Pancreas (tissue), 10 donors: Measurements from ENCODE around the gene TXNL4A. TPM values are rescaled to one million over a fixed set of nuclear protein-coding genes. Genes with fewer than 3 reads are reported as not detected.
A peak's percentile ranks its signal among the peaks of the same experiment; 100 is the strongest.

Source experiments
- ATAC-seq, 4 donors: fragments of 200-7000 bp; cut with Tn5 transposase; one replicate each; pipeline versions ENCODE4 v1.8.0 to v1.9.1; 2020; ENCODE audit warnings: mild to moderate bottlenecking in 4 of 4, moderate library complexity in 4 of 4
- DNase-seq, 6 donors: peaks; one replicate each; pipeline ENCODE4 v3.0.0-alpha.2; 2020
- FAIRE-seq: peaks from 2 replicates; lab custom pipeline; 2012; peaks lifted over from hg19 to GRCh38; lab: Jason Lieb, UNC
- H3K27ac ChIP-seq, 4 donors: fragments of 200-600 bp; sonication (generic); 1 replicate in 3 of 4; 2 replicates in 1 of 4; pipeline versions ENCODE4 v1.5.0 to v1.8.0; 2020
- H3K27me3 ChIP-seq, 4 donors: fragments of 200-600 bp; one replicate each; pipeline ENCODE4 v1.8.0; 2021
- H3K36me3 ChIP-seq, 3 donors: fragments of 200-600 bp; sonication (generic) in 1 of 3; one replicate each; pipeline versions ENCODE4 v1.5.0 to v1.8.0; 2020 to 2021
- H3K4me1 ChIP-seq, 3 donors: fragments of 200-600 bp; one replicate each; pipeline ENCODE4 v1.8.0; 2021
- H3K4me3 ChIP-seq, 4 donors: fragments of 200-600 bp; sonication (generic) in 2 of 4; one replicate each; pipeline versions ENCODE4 v1.5.0 to v1.8.0; 2020 to 2021
- H3K9me3 ChIP-seq, 4 donors: fragments of 200-600 bp; one replicate each; pipeline ENCODE4 v1.8.0; 2021
- CTCF ChIP-seq, 4 donors: fragments of 200-600 bp; sonication (generic) in 3 of 4; IDR thresholded peaks; one replicate each; pipeline versions ENCODE4 v1.5.0 to v1.8.0; 2021; ENCODE audit warnings: antibody characterized with exemption in 4 of 4
- WGBS, 2 donors: extraction: QIAGEN DNeasy Blood & Tissue Kit; methylation state at CpG; one replicate each; pipeline ENCODE4 v1.1.7; 2013; 5-methylcytosine and 5-hydroxymethylcytosine counted together
- intact Hi-C, 3 donors: fragments of 100-400 bp; cut with DNase I; formaldehyde crosslinking; loops; one replicate each; pipeline versions ENCODE4 v1.11.1 to v1.14.2; 2022
- polyA plus RNA-seq, 2 donors: library from polyadenylated mRNA; stranded (reverse); fragments of 200-250 nt; gene quantifications; one replicate each; pipeline ENCODE4 v1.2.3, GENCODE V29; 2013
- total RNA-seq, 6 donors: library from RNA; stranded (reverse); fragmentation: NEBNext Ultra II Directional in 4 of 6; extraction: Animal tissue kit (Norgen Biotek cat#: 25700) in 4 of 6; gene quantifications; one replicate each; pipeline versions ENCODE4 v1.2.1 to v1.2.4, GENCODE V29; 2021 to 2023
- donor health status: healthy with polysubstance abuse.
- donor health status: DM: no; HTN: no; CAD: no; lungs with moderate emphysema.
- donor health status: DM: no; HTN: no; CAD: no.
- donor health status: control.
- donor health status: control.
- donor health status: Bipolar disorder and iron deficiency.
- donor health status: DM: yes; HTN: yes; CAD: no.
- donor health status: DM: no; HTN: no; CAD: no.
- donor health status: DM: no; HTN: no; CAD: no.
- donor health status: DM: yes; HTN: yes; CAD: no.

TXNL4A gene
- total and polyA plus RNA-seq, 8 donors, result 40.5 to 64.6 (median 49.0) TPM

- 83 to 91% methylated on average over 14 of the region's 14 CpGs for WGBS, 2 donors
- ATAC-seq (no peak), FAIRE-seq (no peak), DNase-seq (peak in 1 of 6 donors; percentile 3)
- TF ChIP-seq CTCF (IDR thresholded peaks at IDR 0.05), result no peak
- no peaks in the 10 kb centered on the region for H3K9me3 ChIP-seq
- no peak overlapping the region for H3K27ac ChIP-seq
- peaks cover 0 to 5% (median 0%) of the 10 kb centered on the region in 3 donors for H3K36me3 ChIP-seq
- no peaks in the 10 kb centered on the region for H3K27me3 ChIP-seq
- intact Hi-C loops, result no loop called here
- peaks cover 0 to 35% (median 15%) of the 10 kb centered on the region in 3 donors for H3K4me1 ChIP-seq
- no peak overlapping the region for H3K4me3 ChIP-seq
Measured at GRCh38 chr18:79947054-79947755, 41.2 kb downstream of the TXNL4A start.

- WGBS, 2 donors, result 61 to 66% methylated on average over 17 of the region's 17 CpGs
- ATAC-seq (peak in 3 of 4 donors; percentile 7 to 17 (median 11)), DNase-seq (peak in 2 of 6 donors; percentile 10 to 16), FAIRE-seq (no peak)
- no peak for TF ChIP-seq CTCF (IDR thresholded peaks at IDR 0.05)
- no peak overlapping the region for H3K4me3 ChIP-seq
- intact Hi-C loops, result no loop called here
- H3K4me1 ChIP-seq, result peaks cover 0 to 34% (median 15%) of the 10 kb centered on the region in 3 donors
- no peaks in the 10 kb centered on the region for H3K27me3 ChIP-seq
- H3K9me3 ChIP-seq, result no peaks in the 10 kb centered on the region
- H3K36me3 ChIP-seq, result peaks cover 0 to 7% (median 4%) of the 10 kb centered on the region in 3 donors
- no peak overlapping the region for H3K27ac ChIP-seq
Measured at GRCh38 chr18:79945118-79946042, 43.0 kb downstream of the TXNL4A start.

- peaks cover 0 to 28% (median 15%) of the 10 kb centered on the region in 3 donors for H3K4me1 ChIP-seq
- no peak overlapping the region for H3K4me3 ChIP-seq
- FAIRE-seq (no peak), ATAC-seq (no peak), DNase-seq (no peak)
- H3K27me3 ChIP-seq, result no peaks in the 10 kb centered on the region
- TF ChIP-seq CTCF (IDR thresholded peaks at IDR 0.05), result no peak
- intact Hi-C loops, result no loop called here
- peak overlapping the region in 2 of 4 donors; percentile 23 to 28 for H3K27ac ChIP-seq
- H3K36me3 ChIP-seq, result peaks cover 0 to 7% (median 4%) of the 10 kb centered on the region in 3 donors
- WGBS, 2 donors, result 26 to 62% methylated on average over 2 to 3 of the region's 3 CpGs
- no peaks in the 10 kb centered on the region for H3K9me3 ChIP-seq
Measured at GRCh38 chr18:79944746-79945117, 43.6 kb downstream of the TXNL4A start.

- no peak for TF ChIP-seq CTCF (IDR thresholded peaks at IDR 0.05)
- DNase-seq (peak; percentile 71 to 91 (median 86)), FAIRE-seq (no peak), ATAC-seq (peak; percentile 88 to 96 (median 91))
- Histone ChIP-seq H3K4me3 (no peak overlapping the region), H3K27ac (peak overlapping the region in 2 of 4 donors; percentile 23 to 28), H3K4me1 (peaks cover 0 to 24% (median 15%) of the 10 kb centered on the region in 3 donors), H3K36me3 (peaks cover 0 to 7% (median 4%) of the 10 kb centered on the region in 3 donors), H3K27me3 (no peaks in the 10 kb centered on the region), H3K9me3 (no peaks in the 10 kb centered on the region)
- intact Hi-C loops, result no loop called here
- WGBS, 2 donors, result 33 to 37% methylated on average over 10 to 11 of the region's 11 CpGs
Measured at GRCh38 chr18:79944126-79944731, 44.1 kb downstream of the TXNL4A start.
